H9 (cell line): ENCODE data around the gene DUOXA1. TPM values are rescaled to one million over a fixed set of nuclear protein-coding genes. Genes with fewer than 3 reads are reported as not detected.

Experiments
- DNase-seq: peaks from one replicate; pipeline ENCODE4 v3.0.0-alpha.2; 2017
- H2AFZ ChIP-seq: one replicate; pipeline ENCODE4 v1.6.1; 2013; ENCODE audit warnings: mild to moderate bottlenecking, low read length, control low read depth, moderate library complexity
- H2AK5ac ChIP-seq: 2 replicates; pipeline ENCODE4 v1.6.1; 2013; ENCODE audit warnings: low read length, control low read depth, mixed read lengths; ENCODE audit not compliant: insufficient read length
- H2BK120ac ChIP-seq: one replicate; pipeline ENCODE4 v1.6.1; 2013; ENCODE audit warnings: low read depth, mild to moderate bottlenecking, low read length, control low read depth, inconsistent platforms; ENCODE audit not compliant: poor library complexity, severe bottlenecking
- H2BK12ac ChIP-seq: 2 replicates; pipeline ENCODE4 v1.6.1; 2013; ENCODE audit warnings: low read length, control low read depth, mixed read lengths, low read depth; ENCODE audit not compliant: insufficient read length
- H2BK15ac ChIP-seq: 2 replicates; pipeline ENCODE4 v1.6.1; 2013; ENCODE audit warnings: low read depth, low read length, control low read depth
- H2BK20ac ChIP-seq: one replicate; pipeline ENCODE4 v1.6.1; 2013; ENCODE audit warnings: low read depth, mild to moderate bottlenecking, low read length, control low read depth, inconsistent platforms; ENCODE audit not compliant: poor library complexity, severe bottlenecking
- H2BK5ac ChIP-seq: 2 replicates; pipeline ENCODE4 v1.6.1; 2013; ENCODE audit warnings: low read length, control low read depth, mixed read lengths; ENCODE audit not compliant: insufficient read length
- H3K14ac ChIP-seq: 2 replicates; pipeline ENCODE4 v1.6.1; 2013; ENCODE audit warnings: low read length, control low read depth; ENCODE audit not compliant: insufficient read depth
- H3K18ac ChIP-seq: 2 replicates; pipeline ENCODE4 v1.6.1; 2013; ENCODE audit warnings: low read depth, mild to moderate bottlenecking, mixed read lengths, low read length, control low read depth; ENCODE audit not compliant: insufficient read length
- H3K23ac ChIP-seq: 2 replicates; pipeline ENCODE4 v1.6.1; 2013; ENCODE audit warnings: low read length, control low read depth, mixed read lengths, low read depth; ENCODE audit not compliant: insufficient read length
- H3K23me2 ChIP-seq: 2 replicates; pipeline ENCODE4 v1.6.1; 2013; ENCODE audit warnings: low read depth, mild to moderate bottlenecking, mixed read lengths, low read length, control low read depth; ENCODE audit not compliant: insufficient read length, poor library complexity, severe bottlenecking
- H3K27ac ChIP-seq: 2 replicates; pipeline ENCODE4 v1.5.1; 2013; ENCODE audit warnings: low read length, control low read depth, mixed read lengths, low read depth; ENCODE audit not compliant: insufficient read length
- H3K27me3 ChIP-seq: 2 replicates; pipeline ENCODE4 v1.6.1; 2013; ENCODE audit warnings: low read length, control low read depth, inconsistent platforms; ENCODE audit not compliant: insufficient read depth
- H3K4ac ChIP-seq: 2 replicates; pipeline ENCODE4 v1.6.1; 2013; ENCODE audit warnings: low read depth, mild to moderate bottlenecking, control low read depth, inconsistent platforms, low read length, moderate library complexity
- H3K4me1 ChIP-seq: 2 replicates; pipeline ENCODE4 v1.6.1; 2013; ENCODE audit warnings: low read length, control low read depth, inconsistent platforms; ENCODE audit not compliant: insufficient read depth
- H3K4me2 ChIP-seq: 2 replicates; pipeline ENCODE4 v1.6.1; 2013; ENCODE audit warnings: low read length, control low read depth, mixed read lengths; ENCODE audit not compliant: insufficient read length, insufficient read depth
- H3K56ac ChIP-seq: 2 replicates; pipeline ENCODE4 v1.6.1; 2013; ENCODE audit warnings: low read depth, mild to moderate bottlenecking, mixed read lengths, low read length, control low read depth; ENCODE audit not compliant: insufficient read length
- H3K79me1 ChIP-seq: 2 replicates; pipeline ENCODE4 v1.6.1; 2013; ENCODE audit warnings: low read depth, mild to moderate bottlenecking, moderate library complexity, low read length, control low read depth, inconsistent platforms; ENCODE audit not compliant: insufficient read depth, poor library complexity, severe bottlenecking
- H3K79me2 ChIP-seq: 2 replicates; pipeline ENCODE4 v1.6.1; 2013; ENCODE audit warnings: low read length, control low read depth, inconsistent platforms; ENCODE audit not compliant: insufficient read depth
- H3K9ac ChIP-seq: 2 replicates; pipeline ENCODE4 v1.6.1; 2013; ENCODE audit warnings: low read length, control low read depth, mixed read lengths; ENCODE audit not compliant: insufficient read length; ENCODE audit errors: extremely low read depth
- H3K9me3 ChIP-seq: one replicate; pipeline ENCODE4 v1.6.1; 2013; ENCODE audit warnings: low read depth, low read length, inconsistent platforms; ENCODE audit not compliant: control insufficient read depth
- H3T11ph ChIP-seq: one replicate; pipeline ENCODE4 v1.6.1; 2013; ENCODE audit warnings: mild to moderate bottlenecking, low read length, control low read depth, inconsistent platforms
- H4K20me1 ChIP-seq: one replicate; pipeline ENCODE4 v1.6.1; 2013; ENCODE audit not compliant: control insufficient read depth, insufficient read length, insufficient read depth
- H4K5ac ChIP-seq: 2 replicates; pipeline ENCODE4 v1.6.1; 2013; ENCODE audit warnings: low read depth, mild to moderate bottlenecking, mixed read lengths, low read length, control low read depth; ENCODE audit not compliant: insufficient read length
- H4K8ac ChIP-seq: replicated peaks from 2 replicates; pipeline ENCODE4 v1.6.1; 2013; ENCODE audit warnings: low read length, control low read depth, mixed read lengths, low read depth; ENCODE audit not compliant: insufficient read length
- H4K91ac ChIP-seq: 2 replicates; pipeline ENCODE4 v1.6.1; 2013; ENCODE audit warnings: low read depth, mild to moderate bottlenecking, moderate library complexity, mixed read lengths, low read length, control low read depth; ENCODE audit not compliant: insufficient read length
- H3K27ac Mint-ChIP-seq, 3 experiments: 2 replicates in 2 of 3; 3 replicates in 1 of 3; pipeline ENCODE4 v1.8.0; 2020 to 2021; ENCODE audit warnings: mixed read lengths in 3 of 3, mild to moderate bottlenecking in 1 of 3, moderate library complexity in 1 of 3
- H3K27me3 Mint-ChIP-seq: 2 replicates; pipeline ENCODE4 v1.8.0; 2021; ENCODE audit warnings: low read depth, mild to moderate bottlenecking, moderate library complexity, mixed read lengths
- H3K36me3 Mint-ChIP-seq, 3 experiments: 2 replicates in 2 of 3; 3 replicates in 1 of 3; pipeline ENCODE4 v1.8.0; 2020 to 2021; ENCODE audit warnings: low read depth in 3 of 3, mixed read lengths in 3 of 3; ENCODE audit not compliant: insufficient read depth in 1 of 3
- H3K4me1 Mint-ChIP-seq, 2 experiments: 2 replicates each; pipeline ENCODE4 v1.8.0; 2020; ENCODE audit warnings: mixed read lengths in 2 of 2
- H3K4me3 Mint-ChIP-seq, 2 experiments: 2 replicates in 1 of 2; 3 replicates in 1 of 2; pipeline ENCODE4 v1.8.0; 2020 to 2021; ENCODE audit warnings: mild to moderate bottlenecking in 2 of 2, mixed read lengths in 2 of 2, moderate library complexity in 1 of 2
- H3K9me3 Mint-ChIP-seq, 2 experiments: 2 replicates in 1 of 2; 3 replicates in 1 of 2; pipeline ENCODE4 v1.8.0; 2020; ENCODE audit warnings: mild to moderate bottlenecking in 2 of 2, mixed read lengths in 2 of 2, moderate library complexity in 1 of 2
- CTCF ChIP-seq: fragments of 200-600 bp; sonication (generic); conservative IDR thresholded peaks from 3 replicates; pipeline ENCODE4 v1.8.0; 2021; ENCODE audit warnings: antibody characterized with exemption, mild to moderate bottlenecking
- WGBS: extraction: QIAGEN DNeasy Blood & Tissue Kit; methylation state at CpG from one replicate; pipeline ENCODE4 v1.1.7; 2013; ENCODE audit warnings: missing lambda C conversion rate, low lambda C conversion rate, mixed read lengths; ENCODE audit not compliant: insufficient read length; ENCODE audit errors: extremely low coverage; 5-methylcytosine and 5-hydroxymethylcytosine counted together
- total RNA-seq: library from RNA; stranded (reverse); gene quantifications from 2 replicates; pipeline ENCODE4 v1.2.1, GENCODE V29; 2021

Gene DUOXA1
- total RNA-seq, 1 experiment from 2014 or later: 1.2 TPM

GRCh38 chr15:45093013-45093412, 36.7 kb downstream of the DUOXA1 start:
- Histone ChIP-seq H3K79me2 (no peaks in the 10 kb centered on the region), H3K18ac (no peak overlapping the region), H3K9ac (no peak overlapping the region), H2BK5ac (no peak overlapping the region), H3T11ph (no peak overlapping the region), H3K56ac (no peak overlapping the region), H3K9me3 (no peaks in the 10 kb centered on the region), H3K23me2 (no peaks in the 10 kb centered on the region), H3K79me1 (no peaks in the 10 kb centered on the region), H3K4me1 (no peaks in the 10 kb centered on the region), H3K27me3 (no peaks in the 10 kb centered on the region), H4K5ac (no peak overlapping the region), H4K91ac (no peak overlapping the region), H2AK5ac (no peak overlapping the region), H4K8ac (no peak overlapping the region), H3K23ac (no peak overlapping the region), H3K4ac (no peak overlapping the region), H2BK15ac (no peak overlapping the region), H3K4me2 (no peak overlapping the region), H2BK20ac (no peak overlapping the region), H2BK12ac (no peak overlapping the region), H2BK120ac (no peak overlapping the region), H3K14ac (no peak overlapping the region), H2AFZ (no peak overlapping the region), H3K27ac (no peak overlapping the region), H4K20me1 (no peaks in the 10 kb centered on the region)
- Mint-ChIP-seq H3K4me3 (no peak overlapping the region), H3K27me3 (peaks cover 19% of the 10 kb centered on the region), H3K36me3 (no peaks in the 10 kb centered on the region; a peak in 1 of 7 replicates), H3K27ac (no peak overlapping the region), H3K4me1 (no peaks in the 10 kb centered on the region), H3K9me3 (no peaks in the 10 kb centered on the region; a peak in 1 of 5 replicates)
- no peak for TF ChIP-seq CTCF
- no CpG with 5 or more reads among the region's 4 CpGs for WGBS
- no peak for DNase-seq
